Activated CD4-positive, alpha-beta T cell treated with anti-CD3 and anti-CD28 coated beads, Interleukin-10, Interleukin-2, amounts not matched to agents 100 ng/mL and 50 ng/mL, durations not matched to agents 16 hours and 8 hours (primary cell): Measurements from ENCODE around the gene POLRMT.
"Not testable (repeated sequence)": the region's sequence is repeated elsewhere in the genome, so short reads cannot be mapped to it uniquely, and the experiment has no call there.

Experiments used
- DNase-seq: peaks from one replicate; pipeline ENCODE4 v3.0.0-alpha.2; 2020

Gene POLRMT

DNA sequence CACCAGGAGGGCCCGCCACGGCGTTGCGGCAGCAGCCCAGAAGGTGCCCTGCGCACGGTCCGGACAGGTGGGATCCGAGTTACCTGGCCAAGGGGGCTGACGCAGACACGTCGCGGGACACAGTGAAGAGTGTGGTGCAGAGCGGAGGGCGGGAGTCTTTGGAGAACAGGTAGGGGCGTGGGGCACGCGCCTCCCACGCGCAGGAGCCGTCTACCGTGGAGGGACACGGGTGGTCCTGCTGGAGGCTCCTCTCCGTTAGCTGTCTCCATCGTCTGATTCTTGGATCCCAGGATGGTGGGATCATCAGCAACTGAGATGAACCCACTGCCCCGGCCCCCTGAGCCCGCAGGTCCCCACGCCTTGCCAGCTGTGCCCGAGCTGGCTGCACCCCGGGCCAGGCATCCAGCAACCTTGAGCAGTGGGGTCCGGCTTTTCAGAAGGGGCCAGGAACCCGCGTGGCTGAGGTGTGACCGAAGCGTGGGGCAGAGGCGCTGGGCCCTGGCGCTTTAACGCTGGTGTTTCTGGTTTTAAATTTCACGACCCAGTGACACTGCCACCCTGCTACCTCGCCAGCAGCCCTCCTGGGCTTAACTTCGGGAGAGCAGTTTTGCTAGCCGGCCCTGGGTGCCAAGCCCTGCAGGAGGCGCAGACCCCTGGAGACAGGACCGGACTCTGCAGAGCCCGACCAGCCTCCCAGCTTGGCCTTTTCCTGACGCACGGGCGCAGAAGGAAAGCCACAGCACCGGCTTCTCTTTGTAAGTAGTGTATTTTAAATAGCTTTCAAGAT, 13.6 kb upstream of the POLRMT start:
- DNase-seq: no peak

DNA sequence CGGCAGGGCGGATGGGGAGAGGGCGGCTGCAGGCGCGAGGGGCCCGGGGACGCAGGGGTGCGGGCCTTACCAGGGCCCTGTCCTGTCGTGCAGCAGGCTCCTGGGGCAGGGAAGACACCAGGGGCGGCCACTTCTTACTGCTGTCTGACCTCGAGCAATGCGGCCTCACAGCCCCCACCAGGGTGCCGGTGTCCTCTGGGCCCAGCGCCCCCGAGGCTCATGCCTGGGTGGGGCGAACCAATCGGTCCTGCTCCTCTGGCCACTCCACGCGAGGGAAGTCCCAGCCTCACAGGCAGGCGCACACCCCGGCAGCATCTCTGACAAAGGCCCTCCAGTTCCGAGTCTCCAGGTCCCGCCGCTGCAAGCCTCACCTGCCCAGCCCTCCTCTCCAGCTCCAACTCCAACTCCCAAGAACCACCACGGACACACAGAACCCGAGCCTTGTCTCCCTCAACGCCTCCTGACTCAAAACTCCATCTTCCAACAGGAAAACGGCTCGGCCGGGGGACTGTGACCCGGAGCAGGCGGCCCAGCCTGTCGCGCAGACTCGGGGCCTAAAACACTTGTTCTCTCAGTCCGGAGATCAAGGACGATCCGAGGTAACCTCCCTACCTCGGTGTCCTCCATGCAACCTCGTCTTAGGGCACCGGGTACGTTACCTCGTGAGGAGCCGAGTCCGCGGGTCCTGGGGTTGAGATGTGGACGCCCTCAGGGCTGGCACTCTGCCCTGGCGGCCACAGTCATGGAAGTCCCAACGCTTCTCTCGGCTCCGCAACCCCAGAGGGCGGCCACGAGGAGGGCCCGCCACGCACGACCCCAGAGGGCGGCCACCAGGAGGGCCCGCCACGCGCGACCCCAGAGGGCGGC, 12.8 kb upstream of the POLRMT start:
- DNase-seq: no peak

DNA sequence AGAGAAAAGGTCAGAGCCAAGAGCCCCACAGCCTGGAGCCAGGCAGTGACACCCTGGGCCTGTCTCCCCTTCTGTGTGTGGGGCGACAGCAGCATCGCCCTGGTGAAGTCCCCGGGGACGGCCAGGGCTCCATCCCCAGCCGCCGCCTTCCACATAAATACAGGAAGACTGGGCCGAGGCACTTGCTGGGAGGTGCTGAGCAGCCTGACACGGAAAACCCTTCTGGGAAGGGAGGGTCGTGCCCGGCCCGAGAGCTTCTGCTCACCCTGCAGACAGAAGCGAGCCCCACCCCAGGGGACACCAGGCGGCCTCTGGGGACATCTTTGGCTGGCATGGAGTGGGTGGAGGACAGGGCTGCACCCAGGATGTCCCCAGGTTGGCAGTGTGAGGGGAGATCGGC, 11.5 kb upstream of the POLRMT start:
- DNase-seq: no peak

DNA sequence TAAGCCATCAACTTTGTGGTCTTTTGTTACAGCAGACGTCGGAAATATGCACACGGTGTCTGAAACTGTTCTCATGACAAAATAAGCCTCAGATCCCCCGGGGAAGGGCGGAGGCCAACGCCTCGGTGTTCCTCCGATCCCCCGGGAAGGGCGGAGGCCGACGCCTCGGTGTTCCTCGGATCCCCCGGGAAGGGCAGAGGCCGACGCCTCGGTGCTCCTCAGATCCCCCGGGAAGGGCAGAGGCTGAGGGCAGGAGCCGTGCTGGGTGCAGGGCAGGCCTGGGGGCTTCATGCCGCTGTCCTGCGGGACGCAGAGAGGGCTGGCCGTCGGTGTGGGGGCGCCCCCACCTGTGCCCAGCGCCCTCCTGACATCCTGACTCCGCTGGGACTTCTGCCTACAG, 11.0 kb upstream of the POLRMT start:
- DNase-seq: no peak

DNA sequence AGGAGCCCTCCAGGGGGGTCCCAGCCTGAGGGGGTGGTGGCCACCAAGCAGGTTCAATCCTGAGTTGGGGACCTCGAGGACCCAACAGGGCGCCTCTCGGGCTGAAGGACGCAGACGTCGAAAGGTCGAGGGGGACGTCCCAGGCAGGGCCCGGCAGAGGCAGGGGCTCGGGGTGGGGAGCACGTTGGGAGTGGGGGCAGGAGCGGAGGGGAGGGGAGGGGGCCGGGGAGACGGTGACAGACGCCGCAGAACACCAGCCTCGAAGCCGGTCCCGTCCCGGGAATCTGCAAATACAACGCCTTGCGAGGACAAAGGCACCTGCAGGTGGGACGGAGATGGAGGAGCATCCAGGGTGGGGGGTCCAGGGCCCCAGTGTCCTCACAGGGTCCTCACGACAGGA, 10.4 kb upstream of the POLRMT start:
- DNase-seq: no peak

DNA sequence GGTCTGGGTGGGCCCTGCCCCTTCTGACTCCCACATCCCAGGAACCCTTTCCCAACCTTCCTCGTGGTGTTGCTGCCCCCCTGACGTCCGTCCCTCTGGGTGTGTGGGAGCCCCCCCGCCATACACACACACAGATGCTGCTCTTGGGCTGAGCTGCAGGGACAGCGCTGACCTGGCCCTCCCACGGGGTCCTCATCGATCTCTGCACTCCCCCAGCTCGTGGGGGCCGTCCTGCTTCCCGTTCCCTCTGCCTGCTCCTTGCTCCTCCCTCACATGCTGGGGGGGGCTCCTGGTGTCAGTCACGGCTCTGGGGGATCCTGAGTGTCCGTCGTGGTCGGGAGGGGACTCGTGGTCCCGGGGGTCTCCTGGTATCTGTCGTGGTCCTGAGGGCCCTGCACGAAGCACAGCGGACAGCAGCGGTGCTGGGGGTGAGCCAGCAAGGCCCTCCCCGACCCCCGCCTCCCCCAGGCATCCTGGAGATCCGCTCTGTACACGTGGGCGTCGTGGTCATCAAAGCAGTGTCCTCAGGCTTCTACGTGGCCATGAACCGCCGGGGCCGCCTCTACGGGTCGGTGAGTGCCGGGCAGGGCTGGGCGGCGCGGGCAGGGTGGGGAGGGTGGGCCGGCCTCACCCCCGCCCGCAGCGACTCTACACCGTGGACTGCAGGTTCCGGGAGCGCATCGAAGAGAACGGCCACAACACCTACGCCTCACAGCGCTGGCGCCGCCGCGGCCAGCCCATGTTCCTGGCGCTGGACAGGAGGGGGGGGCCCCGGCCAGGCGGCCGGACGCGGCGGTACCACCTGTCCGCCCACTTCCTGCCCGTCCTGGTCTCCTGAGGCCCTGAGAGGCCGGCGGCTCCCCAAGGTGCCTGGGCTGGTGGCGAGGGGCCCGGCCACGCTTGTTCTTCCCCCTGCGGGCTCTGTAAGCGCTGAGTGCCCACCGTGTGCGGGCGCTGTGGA, 9.7 kb upstream of the POLRMT start:
- DNase-seq: no peak

DNA sequence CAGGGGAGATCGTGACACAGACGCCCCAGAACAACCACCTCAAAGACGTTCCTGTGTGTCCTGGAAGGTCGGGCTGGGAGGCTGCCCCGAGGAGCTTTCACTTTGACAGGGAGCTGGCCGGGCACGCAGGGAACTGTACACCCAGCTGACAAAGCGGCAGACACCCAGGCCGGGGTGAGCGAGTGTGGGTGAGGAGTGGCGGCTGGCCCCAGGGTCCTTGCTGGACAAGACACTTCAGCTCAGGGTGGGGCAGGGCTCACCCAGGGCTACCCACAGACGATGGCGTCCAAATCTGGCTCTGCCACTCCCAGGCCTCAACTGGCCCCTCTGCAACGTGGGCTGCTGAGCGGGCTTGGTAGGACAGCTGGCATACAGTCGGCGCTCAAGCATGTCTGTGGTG, 8.4 kb upstream of the POLRMT start:
- DNase-seq: no peak

DNA sequence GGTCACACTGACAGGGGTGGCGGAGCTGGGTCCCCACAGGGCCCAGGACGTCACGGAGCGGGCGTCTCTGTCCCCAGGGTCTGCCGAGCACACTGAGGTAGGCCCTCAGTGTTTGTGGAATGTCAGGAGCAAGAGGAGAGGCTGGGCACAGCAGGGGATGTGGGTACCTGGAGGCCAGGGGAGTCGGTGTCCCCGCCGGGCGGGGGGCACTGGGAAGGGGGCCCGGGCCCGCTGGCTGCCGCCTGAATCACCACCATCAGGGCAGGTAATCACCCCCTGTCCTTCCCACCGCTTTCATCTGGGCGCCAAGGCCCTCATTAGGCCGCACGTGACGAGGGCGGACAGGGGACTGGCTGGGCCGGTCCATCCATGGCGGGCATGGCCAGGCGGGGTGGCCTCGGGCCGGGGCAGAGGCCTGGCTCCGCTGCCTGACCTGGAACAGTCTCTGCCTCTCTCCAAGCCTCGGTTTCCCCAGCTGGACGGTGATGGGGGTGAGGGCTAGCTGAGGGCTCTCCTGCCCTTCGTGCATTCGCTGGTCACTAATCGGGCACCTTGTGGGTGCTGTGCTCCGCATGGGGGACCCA, 7.4 kb upstream of the POLRMT start:
- no peak for DNase-seq

DNA sequence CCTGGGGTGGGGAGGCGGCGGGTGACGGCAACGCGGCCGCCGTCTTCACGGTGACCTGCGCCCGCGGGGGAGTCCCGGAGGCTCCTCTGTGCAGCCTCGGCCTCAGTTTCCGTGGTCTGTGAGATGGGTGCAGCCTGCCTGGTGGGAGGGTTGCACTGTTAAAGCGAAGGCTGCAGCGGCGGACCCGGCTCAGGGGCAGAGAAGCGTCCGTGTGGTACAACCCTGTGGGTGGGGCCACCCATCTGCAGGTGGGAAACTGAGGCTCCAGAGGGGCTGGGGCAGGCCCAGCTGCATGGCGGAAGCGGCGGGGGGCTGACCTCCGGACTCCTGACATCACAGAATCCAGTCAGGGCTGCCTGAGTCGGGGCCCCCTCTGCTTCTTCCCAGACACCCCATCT, 6.8 kb upstream of the POLRMT start:
- DNase-seq: no peak

DNA sequence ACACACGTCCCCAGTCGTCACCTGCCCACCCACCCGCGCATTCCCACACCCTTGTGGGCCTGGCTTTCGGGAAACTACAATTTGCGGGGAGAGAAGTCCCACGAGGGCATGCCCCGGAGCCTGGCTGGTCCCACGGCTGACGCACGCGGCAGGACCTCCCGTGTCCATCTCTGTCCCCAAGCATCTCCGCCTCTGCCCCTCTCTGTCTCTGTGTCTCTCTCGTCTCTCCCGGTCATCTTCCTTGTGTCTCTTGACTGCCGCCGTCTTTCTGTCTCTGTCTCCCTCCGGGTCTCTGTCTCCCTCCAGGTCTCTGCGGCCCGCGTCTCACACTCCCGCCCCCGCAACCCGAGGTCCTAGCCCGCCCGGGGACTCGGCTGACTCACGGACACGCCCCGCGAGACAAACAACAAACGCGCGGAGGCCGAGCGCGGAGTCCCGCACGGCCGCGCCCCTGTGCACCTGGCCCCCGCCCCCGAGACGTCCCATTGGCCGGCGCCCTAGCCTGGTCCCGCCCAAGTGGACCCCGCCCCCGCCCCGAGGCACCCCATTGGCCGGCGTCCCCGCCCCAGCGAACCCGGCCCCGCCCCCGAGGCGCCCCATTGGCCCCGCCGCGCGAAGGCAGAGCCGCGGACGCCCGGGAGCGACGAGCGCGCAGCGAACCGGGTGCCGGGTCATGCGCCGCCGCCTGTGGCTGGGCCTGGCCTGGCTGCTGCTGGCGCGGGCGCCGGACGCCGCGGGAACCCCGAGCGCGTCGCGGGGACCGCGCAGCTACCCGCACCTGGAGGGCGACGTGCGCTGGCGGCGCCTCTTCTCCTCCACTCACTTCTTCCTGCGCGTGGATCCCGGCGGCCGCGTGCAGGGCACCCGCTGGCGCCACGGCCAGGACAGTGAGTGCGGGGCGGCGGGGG, 6.2 kb upstream of the POLRMT start, which contains the start of gene FGF22:
TSS of gene FGF22 (plus strand) at position 627 of the 908 bp plus-strand sequence. CDS start at position 674, 47 bp downstream.
- DNase-seq: peak; percentile 95

DNA sequence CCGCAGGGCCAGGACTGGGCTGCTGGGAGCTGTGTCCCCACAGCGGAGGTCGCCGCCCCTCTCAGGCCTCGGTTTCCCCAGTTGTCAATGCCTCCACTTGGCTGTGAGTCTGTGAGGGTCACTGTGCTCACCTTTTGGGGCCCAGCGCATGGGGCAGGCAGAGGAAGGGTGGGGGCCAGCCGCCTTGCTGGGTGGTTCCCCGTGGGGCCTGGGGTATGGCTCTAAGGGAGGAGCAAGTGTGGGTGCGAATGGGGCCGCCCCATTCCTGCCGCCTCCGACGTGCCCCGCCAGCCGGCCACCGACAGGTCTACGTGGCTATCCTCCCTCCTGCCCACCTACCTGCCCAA, 5.5 kb upstream of the POLRMT start:
- no peak for DNase-seq

DNA sequence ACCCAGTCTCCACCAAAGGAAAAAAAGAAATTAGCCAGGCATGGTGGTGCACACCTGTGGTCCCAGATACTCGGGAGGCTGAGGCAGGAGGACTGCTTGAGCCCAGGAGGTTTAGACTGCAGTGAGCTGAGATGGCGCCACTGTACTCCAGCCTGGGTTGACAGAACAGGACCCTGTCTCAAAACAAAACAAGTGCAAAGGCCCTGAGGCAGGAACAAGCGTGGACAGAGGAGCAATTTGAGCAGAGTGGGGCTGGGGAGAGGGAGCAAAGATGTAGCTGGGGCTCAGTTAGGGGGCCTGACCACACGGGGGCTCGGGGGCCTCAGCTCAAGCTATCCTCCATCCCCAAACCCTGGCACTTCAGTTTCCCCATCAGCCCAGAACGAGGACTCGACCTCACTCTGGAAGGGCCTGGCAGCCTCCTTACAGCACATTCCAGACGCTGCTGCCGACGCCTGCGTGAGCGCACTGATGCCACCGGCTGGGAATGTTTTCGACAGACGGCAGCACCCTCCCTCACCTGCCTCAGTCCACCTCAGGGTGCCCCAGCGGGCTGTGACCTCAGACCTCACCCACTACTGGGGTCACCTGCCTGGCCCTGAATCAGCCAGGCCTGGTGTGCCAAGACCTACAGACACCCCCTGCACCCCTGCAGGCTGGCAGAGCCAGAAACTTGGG, 1.8 kb upstream of the POLRMT start:
- DNase-seq: no peak

DNA sequence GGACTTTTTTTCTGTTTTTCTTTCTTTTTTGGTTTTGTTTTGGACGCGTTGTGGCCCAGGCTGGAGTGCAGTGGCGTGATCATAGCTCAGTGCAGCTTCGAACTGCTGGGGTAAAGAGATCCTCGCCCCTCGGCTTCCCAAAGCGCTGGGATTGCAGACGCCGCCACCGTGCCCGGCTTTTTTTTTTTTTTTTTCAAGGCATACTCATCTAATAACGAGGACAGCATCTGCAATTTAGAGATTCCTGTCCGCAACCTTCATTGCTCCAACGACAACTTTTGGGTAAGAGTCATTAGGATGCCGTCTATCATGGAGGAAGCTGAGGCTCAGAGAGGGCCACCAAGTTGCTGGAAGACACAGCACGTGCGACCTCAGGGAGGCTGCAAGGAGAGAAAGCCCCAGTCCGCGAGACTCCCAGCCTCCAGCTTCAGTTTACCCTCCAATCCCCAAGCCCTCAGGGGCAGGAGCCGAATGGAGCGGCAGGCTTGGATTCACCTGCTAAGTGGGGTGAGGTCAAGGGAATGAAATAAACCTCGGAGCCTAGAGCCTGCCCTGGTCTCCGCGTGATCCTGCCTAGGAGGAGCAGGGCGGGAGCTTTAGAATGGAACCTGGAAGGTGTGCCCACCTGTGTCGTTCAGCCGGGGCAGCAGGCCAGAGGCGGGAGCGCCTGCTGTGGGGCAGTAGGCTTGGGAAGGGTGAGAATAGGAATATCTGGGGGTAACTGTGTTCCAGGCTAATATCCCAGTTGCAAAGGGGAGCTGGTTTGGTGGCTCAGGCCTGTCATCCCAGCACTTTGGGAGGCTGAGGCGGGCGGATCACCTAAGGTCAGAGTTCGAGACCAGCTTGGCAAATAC, 676 bp upstream of the POLRMT start:
- no peak for DNase-seq

DNA sequence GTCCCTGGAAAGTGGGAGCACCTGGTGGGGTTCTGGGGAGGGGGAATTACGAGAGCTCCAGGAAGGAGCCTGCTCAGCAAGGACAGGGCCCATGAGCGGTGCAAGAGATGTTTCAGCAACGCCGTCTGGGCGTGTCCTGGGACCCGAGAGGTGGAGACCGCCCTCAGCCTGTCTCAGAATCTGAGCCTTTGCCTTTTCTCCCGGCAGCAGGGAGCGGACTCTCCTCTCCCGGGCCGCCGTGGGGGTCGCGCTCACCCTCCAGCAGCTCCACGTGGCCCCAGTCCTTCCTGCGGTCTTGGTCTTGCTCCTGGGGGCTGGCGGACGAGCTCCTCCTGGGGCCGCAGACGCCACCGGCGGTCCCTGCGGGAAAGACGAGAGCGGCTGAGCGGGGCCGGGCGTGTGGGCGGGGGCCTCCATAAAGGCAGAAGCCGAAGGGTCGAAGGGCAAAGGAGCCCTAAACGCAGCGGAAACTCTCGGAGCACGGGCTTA, 714 bp downstream of the POLRMT start:
- peak; percentile 65 for DNase-seq

DNA sequence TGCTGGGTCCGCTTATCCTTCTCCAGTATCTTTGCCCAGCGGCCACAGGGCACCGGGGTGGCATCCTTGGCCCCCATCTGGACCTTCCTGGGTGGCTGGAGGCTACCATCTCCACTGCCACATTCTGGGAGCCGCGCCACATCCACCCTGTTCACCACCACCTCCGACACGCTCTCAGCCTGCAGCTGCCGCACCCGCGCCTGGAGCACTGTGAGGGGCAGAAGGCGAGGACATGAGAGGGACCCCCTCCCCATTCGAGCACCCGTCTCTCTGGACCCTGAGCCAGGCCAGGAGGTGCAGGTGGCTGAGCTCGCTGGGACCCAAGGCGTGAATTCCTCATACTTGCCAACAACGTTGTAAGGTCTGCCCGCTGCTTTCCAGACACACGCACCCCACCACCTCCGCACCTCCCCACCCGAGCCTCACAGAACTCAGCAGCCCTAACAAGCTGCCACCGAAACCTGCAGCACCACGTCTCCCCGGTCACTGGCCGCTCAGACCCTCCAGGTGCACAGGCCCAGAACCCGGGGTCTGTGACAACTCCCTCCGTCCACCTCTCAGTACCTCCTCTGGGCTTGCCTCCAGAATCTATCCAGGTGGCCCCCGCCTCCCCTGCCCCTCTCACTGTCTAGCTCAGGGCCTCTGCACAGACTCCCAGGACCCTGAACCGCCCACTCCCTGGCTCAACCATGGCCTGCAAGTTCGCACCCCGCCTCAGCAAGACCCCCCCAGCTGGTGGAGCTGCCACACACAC, 3.2 kb downstream of the POLRMT start:
- DNase-seq: no peak

DNA sequence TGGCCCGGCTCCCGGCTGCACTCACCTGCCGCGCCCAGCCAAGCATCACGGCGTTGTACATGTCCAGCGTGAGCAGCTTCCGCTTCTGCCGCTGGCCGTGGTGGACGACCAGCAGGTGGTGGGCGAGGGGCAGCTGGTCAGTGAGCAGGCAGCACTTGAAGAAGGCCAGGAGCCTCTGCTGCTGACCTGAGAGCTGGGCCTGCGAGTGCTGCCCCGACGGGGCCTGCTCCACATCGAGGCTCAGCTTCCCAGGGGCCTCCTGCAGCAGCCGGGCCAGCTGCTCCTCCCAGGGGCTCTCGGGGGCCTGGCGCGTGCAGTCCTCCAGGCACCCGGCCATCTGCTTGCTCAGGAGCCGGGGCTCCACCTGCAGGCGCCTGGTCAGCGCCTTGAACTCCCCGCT, 3.8 kb downstream of the POLRMT start:
- not testable (repeated sequence) for DNase-seq

DNA sequence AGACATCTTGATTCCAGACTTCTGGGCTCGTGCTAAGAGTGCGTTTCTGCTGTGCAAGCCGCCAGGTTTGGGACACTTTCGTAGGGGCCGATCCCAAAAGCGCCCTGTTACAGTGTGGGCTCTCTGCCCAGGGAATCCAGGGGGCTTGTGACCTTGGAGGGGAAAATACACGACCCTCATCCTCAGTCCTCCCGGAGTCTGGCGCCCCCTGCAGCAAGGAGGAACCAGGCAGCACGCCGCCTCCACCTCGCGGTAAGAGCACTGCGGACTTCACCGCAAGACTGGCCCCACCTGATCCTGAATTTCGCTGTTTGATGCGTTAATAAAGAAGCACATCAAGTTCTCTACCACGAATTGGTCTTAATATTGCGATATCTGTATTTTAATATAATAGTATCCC, 5.2 kb downstream of the POLRMT start:
- DNase-seq: no peak

DNA sequence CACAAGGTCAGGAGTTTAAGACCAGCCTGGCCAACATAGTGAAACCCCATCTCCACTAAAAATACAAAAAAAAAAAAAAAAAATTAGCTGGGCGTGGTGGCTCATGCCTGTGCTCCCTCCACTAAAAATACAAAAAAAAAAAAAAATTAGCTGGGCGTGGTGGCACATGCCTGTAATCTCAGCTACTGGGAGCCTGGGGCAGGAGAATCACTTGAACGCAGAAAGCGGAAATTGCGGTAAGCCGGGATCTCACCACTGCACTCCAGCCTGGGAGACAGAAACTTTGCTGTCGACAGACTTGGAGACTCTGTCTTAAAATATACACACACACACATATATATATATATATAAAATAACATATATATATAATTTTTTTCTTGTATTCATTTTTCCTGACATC, 6.8 kb downstream of the POLRMT start:
- DNase-seq: not testable (repeated sequence)

DNA sequence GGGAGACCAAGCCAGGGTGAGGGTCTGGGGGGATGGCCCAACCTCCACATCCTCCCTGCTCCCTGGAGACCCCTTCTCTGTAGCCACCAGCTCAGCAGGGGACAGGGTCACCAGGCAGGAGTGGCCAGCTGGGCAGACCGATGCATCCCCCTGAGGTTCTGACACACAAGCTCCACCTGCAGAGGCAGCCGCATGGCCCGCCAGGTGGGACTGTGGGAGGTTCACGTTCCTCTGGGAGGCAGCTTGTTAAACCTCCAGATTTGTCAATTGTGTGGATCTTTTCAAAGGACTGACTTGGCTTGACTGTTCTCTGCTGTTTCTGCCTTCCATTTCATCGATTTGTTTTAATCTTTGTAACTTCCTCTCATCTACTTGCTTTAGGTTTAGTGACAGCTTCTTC, 8.1 kb downstream of the POLRMT start:
- DNase-seq: no peak
